ENCODE results near the gene PACS2. TPM values are rescaled to one million over a fixed set of nuclear protein-coding genes. Genes with fewer than 3 reads are reported as not detected.

Gene PACS2
- total and polyA plus RNA-seq, 3 donors from 2014 or later = 99.2 to 174 (median 167) TPM

- 84 to 86% methylated on average over 25 to 27 of the region's 27 CpGs for WGBS, 2 donors
- TF ChIP-seq CTCF (IDR thresholded peaks at IDR 0.05) (no peak), POLR2A (IDR thresholded peaks at IDR 0.05) (no peak)
- H3K4me3 ChIP-seq = no peak overlapping the region
Observed at GRCh38 chr14:105322791-105323556, 8.4 kb downstream of the PACS2 start.

GRCh38 chr14:105323663-105324062, 9.1 kb downstream of the PACS2 start:
- no peak for DNase-seq
- no peak overlapping the region for H3K27ac ChIP-seq
- TF ChIP-seq CTCF (IDR thresholded peaks at IDR 0.05) = no peak
- TF ChIP-seq POLR2A (IDR thresholded peaks at IDR 0.05) = no peak
- H3K27me3 ChIP-seq = no peaks in the 10 kb centered on the region
- H3K4me3 ChIP-seq = no peak overlapping the region
- H3K9me3 ChIP-seq = no peaks in the 10 kb centered on the region
- intact Hi-C loops (cut with DNase I; ENCODE audit: low total_unique reads) = no loop called here
- H3K36me3 ChIP-seq (ENCODE audit: low read depth, missing control alignments) = no peaks in the 10 kb centered on the region
- 100% methylated on average over 2 of the region's 13 CpGs; no CpG with 5 or more reads in 1 of the 2 donors for WGBS, 2 donors
- H3K4me1 ChIP-seq = peaks cover 15% of the 10 kb centered on the region

More at GRCh38 chr14:105322791-105323556, 8.4 kb downstream of the PACS2 start:
- no peaks in the 10 kb centered on the region for H3K36me3 ChIP-seq (ENCODE audit: low read depth, missing control alignments)
- no peak for DNase-seq
- H3K9me3 ChIP-seq = no peaks in the 10 kb centered on the region
- intact Hi-C loops (cut with DNase I; ENCODE audit: low total_unique reads) = no loop called here
- H3K27me3 ChIP-seq = no peaks in the 10 kb centered on the region
- H3K27ac ChIP-seq = no peak overlapping the region
- peaks cover 15% of the 10 kb centered on the region for H3K4me1 ChIP-seq

GRCh38 chr14:105324080-105324778, 9.7 kb downstream of the PACS2 start:
- H3K9me3 ChIP-seq = no peaks in the 10 kb centered on the region
- WGBS, 2 donors = 87 to 90% methylated on average over 5 to 30 of the region's 30 CpGs
- H3K4me3 ChIP-seq = no peak overlapping the region
- no peak overlapping the region for H3K27ac ChIP-seq
- DNase-seq = no peak
- intact Hi-C loops (cut with DNase I; ENCODE audit: low total_unique reads) = no loop called here
- no peak for TF ChIP-seq POLR2A (IDR thresholded peaks at IDR 0.05)
- no peak for TF ChIP-seq CTCF (IDR thresholded peaks at IDR 0.05)
- peaks cover 15% of the 10 kb centered on the region for H3K4me1 ChIP-seq
- H3K36me3 ChIP-seq (ENCODE audit: low read depth, missing control alignments) = no peaks in the 10 kb centered on the region
- no peaks in the 10 kb centered on the region for H3K27me3 ChIP-seq

GRCh38 chr14:105324871-105325270, 10.3 kb downstream of the PACS2 start:
- no peak for DNase-seq
- intact Hi-C loops (cut with DNase I; ENCODE audit: low total_unique reads) = no loop called here
- Histone ChIP-seq H3K4me1 (peaks cover 18% of the 10 kb centered on the region), H3K27ac (no peak overlapping the region), H3K27me3 (no peaks in the 10 kb centered on the region), H3K9me3 (no peaks in the 10 kb centered on the region), H3K4me3 (no peak overlapping the region), H3K36me3 (ENCODE audit: low read depth, missing control alignments) (no peaks in the 10 kb centered on the region)
- TF ChIP-seq CTCF (IDR thresholded peaks at IDR 0.05) (no peak), POLR2A (IDR thresholded peaks at IDR 0.05) (no peak)
- WGBS, 2 donors = 88 to 90% methylated on average over 9 to 12 of the region's 12 CpGs

All from testis (tissue), 3 donors.